SK-N-SH treated with all-trans-retinoic acid at 6 μM for 48 hours (cell line): Measurements from ENCODE around the gene RNU2-63P.
"Not testable (repeated sequence)": the region's sequence is repeated elsewhere in the genome, so short reads cannot be mapped to it uniquely, and the experiment has no call there.

Source experiments
- CREB5 ChIP-seq: fragments of 250-450 bp; sonication (Bioruptor Pico); IDR thresholded peaks from 2 replicates; pipeline ENCODE4 v1.5.1; 2020; ENCODE audit warnings: low read depth, mild to moderate bottlenecking, moderate library complexity
- CSDC2 ChIP-seq: fragments of 250-450 bp; sonication (Bioruptor Pico); IDR thresholded peaks from 2 replicates; pipeline ENCODE4 v1.5.0; 2020; ENCODE audit warnings: mild to moderate bottlenecking, moderate library complexity
- CSRNP3 ChIP-seq: fragments of 250-450 bp; sonication (Bioruptor Pico); IDR thresholded peaks from 2 replicates; pipeline ENCODE4 v1.5.1; 2021; ENCODE audit warnings: mild to moderate bottlenecking, moderate library complexity
- PATZ1 ChIP-seq: fragments of 250-450 bp; sonication (Bioruptor Pico); IDR thresholded peaks from 2 replicates; pipeline ENCODE4 v1.8.0; 2020; ENCODE audit warnings: mild to moderate bottlenecking, moderate library complexity, borderline replicate concordance
- TOX ChIP-seq: fragments of 250-450 bp; sonication (Bioruptor Pico); IDR thresholded peaks from 2 replicates; pipeline ENCODE4 v1.8.0; 2021; ENCODE audit warnings: mild to moderate bottlenecking, moderate library complexity, borderline replicate concordance
- ZFP3 ChIP-seq: fragments of 250-450 bp; sonication (Bioruptor Pico); IDR thresholded peaks from 2 replicates; pipeline ENCODE4 v1.5.0; 2020; ENCODE audit warnings: mild to moderate bottlenecking, moderate library complexity
- ZFP30 ChIP-seq: fragments of 450-650 bp; formaldehyde crosslinking; IDR thresholded peaks from 2 replicates; pipeline ENCODE4 v1.5.0; 2022; ENCODE audit warnings: mild to moderate bottlenecking, moderate library complexity
- ZNF8 ChIP-seq: fragments of 450-650 bp; formaldehyde crosslinking; IDR thresholded peaks from 2 replicates; pipeline ENCODE4 v1.5.0; 2020; ENCODE audit warnings: mild to moderate bottlenecking, moderate library complexity

- TF ChIP-seq CSRNP3, TOX, CREB5, ZFP30, PATZ1, CSDC2, ZFP3, ZNF8 (CRISPR knock-in tag): not testable (repeated sequence)
These were observed 29.2 kb upstream of the RNU2-63P start for GRCh38 chr2:88045561-88045960.
